ENCODE data around the gene ATP2C2.

ATP2C2 gene

DNA sequence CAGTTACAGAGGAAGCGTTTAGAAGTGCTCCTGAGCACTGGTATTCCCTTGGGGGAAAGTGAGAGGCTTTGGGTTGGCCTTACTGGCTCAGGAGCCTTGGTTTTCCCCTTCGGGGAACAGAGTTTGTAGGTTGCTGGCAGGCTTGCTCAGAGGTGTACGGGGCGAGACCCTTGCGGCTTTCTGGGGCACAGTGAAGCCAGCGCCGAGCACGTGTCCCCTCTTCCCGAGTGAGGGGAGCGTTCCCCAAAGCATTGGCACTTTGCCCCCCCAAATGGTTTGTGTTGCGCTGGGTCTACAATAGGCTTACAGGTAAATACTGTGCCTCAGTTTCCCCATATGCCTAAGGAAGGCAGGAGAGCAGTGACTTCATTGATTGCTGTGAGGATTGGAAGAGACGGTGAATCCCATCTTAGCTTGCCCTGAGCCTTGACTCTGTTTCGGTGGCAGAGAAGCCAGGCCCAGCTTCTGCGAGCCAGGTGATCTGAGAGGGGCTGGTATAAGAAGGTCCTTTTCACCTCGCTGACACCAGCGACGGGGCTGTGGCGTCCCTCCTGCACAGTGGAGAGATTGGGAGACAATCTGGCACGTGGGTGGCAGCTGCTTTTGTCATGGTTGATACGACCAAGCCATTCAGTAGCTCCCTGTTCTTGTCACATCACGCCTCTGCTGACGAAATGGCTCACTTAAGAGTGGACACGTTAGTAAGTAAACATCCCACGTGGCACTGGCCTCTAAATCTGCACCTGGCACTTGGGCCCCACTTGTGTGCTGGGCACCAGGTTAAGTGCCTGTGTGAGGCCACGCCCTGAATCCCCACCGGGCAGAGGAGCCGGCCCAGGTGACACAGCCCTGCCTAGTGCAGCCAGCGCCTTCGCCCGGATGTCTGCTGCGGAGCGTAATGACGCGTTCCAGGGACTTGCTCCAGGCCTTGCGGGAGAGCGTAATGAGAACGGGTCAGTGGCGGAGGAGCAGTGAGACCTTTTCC lies 81.1 kb downstream of the ATP2C2 start:
- peak overlapping the region; percentile 67 for H3K27ac ChIP-seq
- TF ChIP-seq, protein P1, sequence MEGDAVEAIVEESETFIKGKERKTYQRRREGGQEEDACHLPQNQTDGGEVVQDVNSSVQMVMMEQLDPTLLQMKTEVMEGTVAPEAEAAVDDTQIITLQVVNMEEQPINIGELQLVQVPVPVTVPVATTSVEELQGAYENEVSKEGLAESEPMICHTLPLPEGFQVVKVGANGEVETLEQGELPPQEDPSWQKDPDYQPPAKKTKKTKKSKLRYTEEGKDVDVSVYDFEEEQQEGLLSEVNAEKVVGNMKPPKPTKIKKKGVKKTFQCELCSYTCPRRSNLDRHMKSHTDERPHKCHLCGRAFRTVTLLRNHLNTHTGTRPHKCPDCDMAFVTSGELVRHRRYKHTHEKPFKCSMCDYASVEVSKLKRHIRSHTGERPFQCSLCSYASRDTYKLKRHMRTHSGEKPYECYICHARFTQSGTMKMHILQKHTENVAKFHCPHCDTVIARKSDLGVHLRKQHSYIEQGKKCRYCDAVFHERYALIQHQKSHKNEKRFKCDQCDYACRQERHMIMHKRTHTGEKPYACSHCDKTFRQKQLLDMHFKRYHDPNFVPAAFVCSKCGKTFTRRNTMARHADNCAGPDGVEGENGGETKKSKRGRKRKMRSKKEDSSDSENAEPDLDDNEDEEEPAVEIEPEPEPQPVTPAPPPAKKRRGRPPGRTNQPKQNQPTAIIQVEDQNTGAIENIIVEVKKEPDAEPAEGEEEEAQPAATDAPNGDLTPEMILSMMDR (conservative IDR thresholded peaks at IDR 0.05), result no peak
- TF ChIP-seq ZFX (IDR thresholded peaks at IDR 0.05), result 0 out of 2 replicates have a peak, but pooled peaks have one; percentile 15

GRCh38 chr16:84450176-84450865 lies 82.0 kb downstream of the ATP2C2 start:
- H3K27ac ChIP-seq, result peak overlapping the region; percentile 67
- TF ChIP-seq, protein P1 (conservative IDR thresholded peaks at IDR 0.05), result no peak
- no peak; the same call in 1 of the 2 replicates for TF ChIP-seq ZFX (IDR thresholded peaks at IDR 0.05)

DNA sequence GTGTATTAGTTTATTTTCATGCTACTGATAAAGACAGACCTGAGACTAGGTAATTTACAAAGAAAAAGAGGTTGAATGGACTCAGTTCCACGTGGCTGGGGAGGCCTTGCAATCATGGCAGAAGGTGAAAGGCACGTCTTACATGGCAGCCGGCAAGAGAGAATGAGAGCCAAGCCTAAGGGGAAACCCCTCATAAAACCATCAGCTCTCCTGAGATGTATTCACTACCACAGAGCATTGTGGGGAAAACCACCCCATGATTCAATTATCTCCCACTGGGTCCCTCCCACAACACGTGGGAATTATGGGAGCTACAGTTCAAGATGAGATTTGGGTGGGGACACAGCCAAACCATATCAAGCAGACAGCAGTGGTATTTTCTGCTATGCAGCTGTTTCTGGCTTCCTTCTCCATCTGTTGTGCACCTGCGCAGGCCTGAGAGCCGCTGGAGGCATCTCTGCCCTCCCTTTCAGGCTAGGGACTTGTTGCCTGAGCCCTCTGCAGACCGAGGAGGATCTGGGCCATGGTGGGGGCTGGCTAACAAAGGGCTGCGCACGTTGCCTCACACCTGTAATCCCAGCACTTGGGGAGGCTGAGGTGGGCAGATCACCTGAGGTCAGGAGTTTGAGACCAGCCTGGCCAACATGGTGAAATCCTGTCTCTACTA lies 82.8 kb downstream of the ATP2C2 start:
- H3K27ac ChIP-seq, result peak overlapping the region; percentile 67

DNA sequence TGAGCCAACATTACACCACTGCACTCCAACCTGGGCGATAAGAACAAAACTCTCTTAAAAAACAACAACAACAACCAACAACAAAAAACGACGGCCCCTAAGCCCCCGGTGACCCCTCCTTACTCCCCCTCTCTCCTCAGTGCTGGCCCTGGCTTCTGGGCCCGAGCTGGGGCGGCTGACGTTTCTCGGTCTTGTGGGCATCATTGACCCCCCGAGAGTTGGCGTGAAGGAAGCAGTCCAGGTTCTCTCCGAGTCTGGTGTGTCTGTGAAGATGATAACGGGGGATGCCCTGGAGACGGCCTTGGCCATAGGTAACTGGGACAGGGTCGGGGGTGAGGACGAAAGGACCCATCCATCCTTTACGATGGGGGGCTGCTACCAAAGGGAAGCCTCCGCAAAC lies 83.4 kb downstream of the ATP2C2 start:
- TF ChIP-seq, protein P1 (conservative IDR thresholded peaks at IDR 0.05), result no peak
- no peak for TF ChIP-seq ZFX (IDR thresholded peaks at IDR 0.05)
- H3K27ac ChIP-seq, result no peak overlapping the region

GRCh38 chr16:84453061-84453752 lies 84.9 kb downstream of the ATP2C2 start:
- no peak overlapping the region for H3K27ac ChIP-seq
- TF ChIP-seq ZFX (IDR thresholded peaks at IDR 0.05), result no peak
- TF ChIP-seq, protein P1 (conservative IDR thresholded peaks at IDR 0.05), result no peak

GRCh38 chr16:84454611-84455010 lies 86.3 kb downstream of the ATP2C2 start:
- H3K27ac ChIP-seq, result no peak overlapping the region
- TF ChIP-seq, protein P1 (conservative IDR thresholded peaks at IDR 0.05), result no peak
- TF ChIP-seq ZFX (IDR thresholded peaks at IDR 0.05), result no peak

GRCh38 chr16:84455031-84455430 lies 86.7 kb downstream of the ATP2C2 start:
- no peak overlapping the region for H3K27ac ChIP-seq
- no peak for TF ChIP-seq ZFX (IDR thresholded peaks at IDR 0.05)
- TF ChIP-seq, protein P1 (conservative IDR thresholded peaks at IDR 0.05), result no peak

Measured in C4-2B (cell line).